Astrocyte of the spinal cord (primary cell): Measurements from ENCODE around the gene SNX19.
A peak's percentile ranks its signal among the peaks of the same experiment; 100 is the strongest.

Source experiments
- DNase-seq: peaks from one replicate; pipeline ENCODE4 v3.0.0; 2011; ENCODE audit warnings: low read depth, low spot score
- H3K4me3 ChIP-seq: 2 replicates; pipeline ENCODE4 v1.5.1; 2011; ENCODE audit warnings: low read depth, mild to moderate bottlenecking, low read length, moderate library complexity
- CTCF ChIP-seq: IDR thresholded peaks from 2 replicates; pipeline ENCODE4 v1.5.1; 2012; ENCODE audit warnings: low read depth, mild to moderate bottlenecking, low read length, inconsistent platforms
- in situ Hi-C: cut with HindIII; loops from 2 replicates; pipeline ENCODE4 v1.10.0; 2017; ENCODE audit warnings: low sequenced_read_pairs

SNX19 gene

GRCh38 chr11:130886704-130887103 is 29.6 kb downstream of the SNX19 start:
- TF ChIP-seq CTCF, result no peak
- DNase-seq, result no peak
- in situ Hi-C loops, result no loop called here
- H3K4me3 ChIP-seq, result no peak overlapping the region

GRCh38 chr11:130882138-130882551 is 34.1 kb downstream of the SNX19 start:
- TF ChIP-seq CTCF, result no peak
- no peak overlapping the region for H3K4me3 ChIP-seq
- in situ Hi-C loops, result no loop called here
- DNase-seq, result peak; percentile 28

DNA sequence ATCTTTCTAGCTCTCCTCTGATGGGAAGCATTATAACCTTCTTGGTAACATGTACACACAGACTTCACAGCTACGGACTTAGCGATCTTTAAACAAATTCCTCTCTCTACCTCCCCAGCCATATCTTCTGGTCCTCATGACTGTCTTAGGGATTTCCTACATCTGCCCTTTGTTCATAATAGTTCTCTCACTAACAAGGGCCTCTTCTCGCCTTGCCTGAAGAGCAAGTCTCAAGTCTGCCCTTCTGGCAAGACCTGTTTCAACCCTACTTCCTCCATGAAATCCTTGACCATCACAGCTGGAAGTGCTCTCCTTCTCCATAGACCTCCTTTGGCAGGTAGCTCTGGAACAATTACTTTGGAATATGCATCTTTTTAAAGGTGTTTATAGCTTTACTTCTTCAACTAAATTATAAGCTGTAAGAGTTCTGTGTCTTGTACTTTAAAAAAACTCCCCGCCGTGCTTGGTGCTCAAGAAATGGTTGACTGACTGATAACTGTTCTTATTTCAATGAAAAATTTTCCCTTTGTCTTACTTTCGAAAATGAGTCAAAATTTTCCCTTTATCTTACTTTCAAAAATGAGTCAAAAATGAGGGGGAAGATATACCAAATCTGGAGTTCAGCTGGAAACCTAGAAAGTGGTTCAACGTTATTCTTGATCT is 34.7 kb downstream of the SNX19 start:
- no peak for DNase-seq
- in situ Hi-C loops, result no loop called here
- H3K4me3 ChIP-seq, result no peak overlapping the region
- no peak for TF ChIP-seq CTCF

DNA sequence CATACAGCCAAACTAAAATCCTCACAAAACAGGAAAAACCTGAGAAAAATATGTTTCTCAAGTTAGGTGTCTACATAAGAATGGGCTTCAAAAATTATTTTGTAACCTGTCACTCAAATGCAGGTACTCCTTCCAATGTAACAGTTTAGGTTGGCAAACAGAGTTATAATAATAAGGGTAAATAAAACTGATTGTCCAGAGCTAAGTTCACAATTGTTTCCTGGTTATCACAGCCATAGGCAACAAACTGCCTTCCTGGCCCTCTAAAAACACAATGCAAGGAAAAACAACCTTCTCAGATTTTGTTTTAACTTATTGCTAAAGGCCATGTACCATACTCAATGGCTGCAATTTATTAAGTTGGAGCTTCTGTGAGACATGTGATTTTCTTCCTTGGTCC is 36.4 kb downstream of the SNX19 start:
- DNase-seq, result no peak
- no peak overlapping the region for H3K4me3 ChIP-seq
- in situ Hi-C loops, result no loop called here
- no peak for TF ChIP-seq CTCF

DNA sequence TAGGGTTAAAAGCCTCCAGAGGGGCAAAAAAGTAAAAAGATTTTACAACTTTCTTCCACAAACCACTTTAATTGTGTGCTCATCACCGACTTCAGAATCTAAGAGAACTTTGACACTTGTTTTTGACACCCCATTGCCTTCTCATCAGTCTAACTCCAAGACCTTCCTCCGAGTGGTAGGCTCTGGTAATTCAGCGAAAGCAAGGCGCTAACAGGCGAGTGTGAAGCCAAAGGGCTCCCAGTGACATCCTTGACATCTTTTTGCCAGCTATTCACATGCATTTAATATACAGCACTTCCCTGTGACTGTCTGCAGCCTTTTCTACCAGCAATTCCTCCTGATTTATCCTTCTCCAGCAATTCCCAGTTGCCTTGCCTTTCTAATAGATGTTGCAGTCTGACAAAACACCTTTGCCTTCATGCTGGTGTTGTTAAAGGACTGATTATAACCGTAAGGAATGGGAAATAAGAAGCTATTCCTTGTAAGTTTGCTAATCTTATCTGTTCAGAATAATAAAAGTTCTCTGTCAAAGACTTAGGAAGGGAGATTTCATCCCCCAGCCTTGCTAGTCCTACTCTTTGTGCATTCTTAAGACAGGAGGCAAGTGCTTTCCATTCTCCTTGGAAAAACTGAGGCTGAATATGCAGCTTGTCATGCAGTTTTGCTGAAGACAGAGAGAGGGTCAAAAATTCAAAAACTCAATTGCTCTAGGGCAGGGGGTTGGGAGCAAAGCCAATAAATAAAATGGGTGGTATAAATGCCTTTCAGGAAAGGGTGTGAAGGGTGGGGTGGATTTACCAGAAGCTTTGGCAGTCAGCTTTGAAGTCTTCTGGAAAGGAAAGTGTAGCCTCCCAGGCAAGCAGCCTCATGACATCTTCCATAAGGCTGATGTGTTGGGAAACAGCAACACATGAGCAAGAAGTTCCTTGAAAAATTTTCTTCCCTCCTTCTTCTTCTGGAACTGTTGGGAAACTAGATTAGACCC is 39.1 kb downstream of the SNX19 start:
- in situ Hi-C loops, result no loop called here
- no peak overlapping the region for H3K4me3 ChIP-seq
- TF ChIP-seq CTCF, result no peak
- no peak for DNase-seq

DNA sequence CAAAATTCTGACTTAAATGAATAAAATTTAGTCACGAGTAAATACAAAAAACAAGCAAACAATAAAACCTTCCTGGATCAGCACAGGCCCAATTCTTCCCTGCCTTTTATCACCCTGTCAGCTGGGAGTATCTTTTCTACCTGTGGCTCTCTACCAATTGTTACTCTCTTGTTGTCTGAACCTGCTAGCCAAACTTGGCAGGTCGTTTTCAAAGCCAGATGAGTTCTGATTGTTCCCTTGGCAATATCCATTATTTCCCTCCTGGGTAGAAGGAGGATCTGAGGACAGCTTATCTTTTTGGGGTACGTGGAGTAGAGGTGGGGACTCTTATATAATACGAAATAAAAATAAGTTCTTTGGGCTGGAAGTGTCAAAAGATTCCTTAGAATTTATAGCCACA is 40.2 kb downstream of the SNX19 start:
- no peak for DNase-seq
- H3K4me3 ChIP-seq, result no peak overlapping the region
- no peak for TF ChIP-seq CTCF
- in situ Hi-C loops, result no loop called here
